ENCODE measurements around the gene SERGEF.

DNA sequence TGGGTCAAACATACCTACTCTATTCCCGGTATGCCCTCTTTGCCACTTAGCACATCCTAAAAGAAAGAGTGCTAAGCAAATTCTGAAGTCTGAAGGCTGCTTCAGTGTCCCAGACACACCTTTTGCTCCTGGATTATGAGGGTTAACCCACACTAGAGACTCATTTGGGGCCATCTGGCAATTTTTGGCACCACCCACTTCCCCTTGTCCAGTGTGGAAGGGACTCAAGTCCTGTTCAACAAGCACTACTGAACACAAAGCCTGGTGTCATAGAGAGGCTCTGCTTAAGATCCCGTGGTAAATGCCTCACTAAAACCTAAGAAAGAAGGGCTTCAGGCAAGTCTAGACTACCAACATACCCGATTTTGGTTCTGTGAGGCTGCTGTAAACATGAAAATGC is 85.8 kb downstream of the SERGEF start:
- TF ChIP-seq, protein P1, sequence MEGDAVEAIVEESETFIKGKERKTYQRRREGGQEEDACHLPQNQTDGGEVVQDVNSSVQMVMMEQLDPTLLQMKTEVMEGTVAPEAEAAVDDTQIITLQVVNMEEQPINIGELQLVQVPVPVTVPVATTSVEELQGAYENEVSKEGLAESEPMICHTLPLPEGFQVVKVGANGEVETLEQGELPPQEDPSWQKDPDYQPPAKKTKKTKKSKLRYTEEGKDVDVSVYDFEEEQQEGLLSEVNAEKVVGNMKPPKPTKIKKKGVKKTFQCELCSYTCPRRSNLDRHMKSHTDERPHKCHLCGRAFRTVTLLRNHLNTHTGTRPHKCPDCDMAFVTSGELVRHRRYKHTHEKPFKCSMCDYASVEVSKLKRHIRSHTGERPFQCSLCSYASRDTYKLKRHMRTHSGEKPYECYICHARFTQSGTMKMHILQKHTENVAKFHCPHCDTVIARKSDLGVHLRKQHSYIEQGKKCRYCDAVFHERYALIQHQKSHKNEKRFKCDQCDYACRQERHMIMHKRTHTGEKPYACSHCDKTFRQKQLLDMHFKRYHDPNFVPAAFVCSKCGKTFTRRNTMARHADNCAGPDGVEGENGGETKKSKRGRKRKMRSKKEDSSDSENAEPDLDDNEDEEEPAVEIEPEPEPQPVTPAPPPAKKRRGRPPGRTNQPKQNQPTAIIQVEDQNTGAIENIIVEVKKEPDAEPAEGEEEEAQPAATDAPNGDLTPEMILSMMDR (IDR thresholded peaks at IDR 0.05; ENCODE audit: insufficient read depth, low read length, poor library complexity, severe bottlenecking): no peak
- no peak for TF ChIP-seq EZH2phosphoT487 (conservative IDR thresholded peaks at IDR 0.05; ENCODE audit: low read length)
